Prostate gland (tissue), 2 donors: ENCODE data around the gene SAMD8.

Experiments
- CTCF ChIP-seq, 4 experiments: fragments of 200-600 bp in 2 of 4; fragments of 450-650 bp in 2 of 4; sonication (generic) in 2 of 4; IDR thresholded peaks; 1 replicate in 3 of 4; 2 replicates in 1 of 4; pipeline ENCODE4 v1.5.1; 2016 to 2019; ENCODE audit warnings: antibody characterized with exemption in 4 of 4, mild to moderate bottlenecking in 2 of 4, moderate library complexity in 2 of 4
- POLR2A ChIP-seq: fragments of 450-650 bp; IDR thresholded peaks from one replicate; pipeline ENCODE4 v1.6.1; 2016; ENCODE audit warnings: antibody characterized with exemption, mild to moderate bottlenecking
- POLR2AphosphoS5 ChIP-seq: sonication (generic); formaldehyde crosslinking; IDR thresholded peaks from one replicate; pipeline ENCODE4 v1.6.1; 2017; ENCODE audit warnings: antibody characterized with exemption

- TF ChIP-seq CTCF (IDR thresholded peaks at IDR 0.05) = no peak
- no peak for TF ChIP-seq POLR2AphosphoS5
- TF ChIP-seq POLR2A = no peak
Observed at GRCh38 chr10:75136346-75136745, 24.9 kb downstream of the SAMD8 start.
